ENCODE results near the gene VPS37D.

- no peak for TF ChIP-seq CTCF (IDR thresholded peaks at IDR 0.05)
- TF ChIP-seq ZFX (IDR thresholded peaks at IDR 0.05; ENCODE audit: borderline replicate concordance) = no peak
Measured at GRCh38 chr7:73718905-73719805, 51.5 kb downstream of the VPS37D start, which contains the start of gene STX1A.
